Hepatocyte (in vitro differentiated cells): ENCODE data around the gene IP6K3.

Source experiments
- CTCF ChIP-seq: fragments of 200-600 bp; sonication (generic); IDR thresholded peaks from 2 replicates; pipeline ENCODE4 v1.5.1; 2016; ENCODE audit warnings: antibody characterized with exemption, mild to moderate bottlenecking; ENCODE audit not compliant: poor library complexity
- EZH2 ChIP-seq: fragments of 200-600 bp; sonication (generic); IDR thresholded peaks from 2 replicates; pipeline ENCODE4 v1.6.1; 2016; ENCODE audit warnings: antibody characterized with exemption, mild to moderate bottlenecking, borderline replicate concordance

DNA sequence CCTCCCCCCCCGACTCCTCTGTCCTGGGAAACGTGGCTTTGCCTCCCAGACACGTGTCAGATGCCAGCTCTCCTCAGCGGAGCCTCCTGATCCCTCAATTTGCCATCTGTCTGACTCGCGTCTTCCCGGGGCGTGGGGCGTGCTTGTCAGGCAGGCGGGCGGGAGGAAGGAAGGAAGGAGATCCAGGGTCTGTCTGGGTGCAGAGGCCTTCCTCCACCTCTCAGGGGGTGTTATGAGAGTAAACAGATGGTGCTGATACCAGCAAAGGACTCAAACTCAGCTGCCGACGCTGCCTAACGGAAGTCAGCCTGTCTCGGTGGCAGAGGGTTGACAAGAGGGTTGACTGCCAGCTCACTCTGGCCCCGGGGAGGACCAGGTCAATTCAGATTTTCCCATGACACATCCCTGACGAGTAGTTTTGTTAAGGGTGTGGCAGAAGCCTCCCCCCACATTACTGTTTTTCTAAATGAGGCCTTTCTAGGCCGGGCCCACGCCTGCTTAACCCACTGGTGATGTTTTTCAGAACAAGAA, 52.2 kb downstream of the IP6K3 start:
- TF ChIP-seq CTCF (no peak), EZH2 (no peak)
